Keratinocyte (primary cell): ENCODE data around the gene PUM1.

Experiments
- CTCF ChIP-seq, 3 experiments: IDR thresholded peaks in 1 of 3; conservative IDR thresholded peaks in 1 of 3; optimal IDR thresholded peaks in 1 of 3; 2 replicates in 2 of 3; 3 replicates in 1 of 3; pipeline versions ENCODE3 to v1.5.1; 2011; ENCODE audit warnings: low read length in 3 of 3, mild to moderate bottlenecking in 3 of 3, moderate library complexity in 2 of 3, control low read depth in 1 of 3, inconsistent platforms in 1 of 3; ENCODE audit not compliant: insufficient read depth in 2 of 3; ENCODE audit errors: extremely low read depth in 1 of 3
- EZH2 ChIP-seq: IDR thresholded peaks from one replicate; pipeline ENCODE4 v1.6.1; 2012; ENCODE audit warnings: inconsistent platforms, mild to moderate bottlenecking, low read length, moderate library complexity

DNA sequence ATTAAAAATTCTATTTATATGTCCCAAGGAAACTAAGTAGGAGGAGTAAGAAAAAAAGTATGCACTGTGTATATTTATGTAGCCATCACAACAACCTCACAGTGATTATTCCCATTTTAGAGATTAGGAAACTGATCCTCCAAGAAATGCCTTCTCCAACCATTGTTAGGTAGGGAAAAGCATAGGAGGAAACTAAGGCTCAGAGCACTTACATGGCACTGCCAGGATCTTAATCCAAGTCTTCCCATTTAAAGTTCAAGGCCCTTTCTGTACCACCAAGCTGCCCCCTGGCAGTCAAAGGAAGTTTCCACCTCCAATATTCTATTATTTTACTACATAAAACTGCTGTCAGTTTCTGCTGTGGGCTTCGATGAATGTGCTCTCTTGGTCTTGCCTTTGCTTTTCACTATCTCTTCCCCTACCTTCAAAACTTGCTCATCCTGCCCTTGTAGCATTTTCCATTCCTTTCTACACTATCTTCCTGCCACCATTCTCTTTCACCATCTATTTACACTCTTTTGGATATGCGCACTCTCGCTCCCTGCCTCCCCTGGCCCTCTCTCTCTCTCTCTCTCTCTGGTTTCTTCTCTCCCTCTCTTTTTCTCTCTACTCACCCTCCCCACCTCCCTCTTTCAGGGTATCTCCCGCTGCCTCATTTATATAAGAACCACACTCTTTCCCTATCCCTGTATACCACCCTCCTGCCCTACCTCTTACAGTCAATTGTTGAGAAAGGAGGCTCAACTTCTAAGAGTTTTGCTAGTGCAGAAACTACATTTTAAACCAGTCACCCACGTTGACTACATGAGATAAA lies 34.0 kb downstream of the PUM1 start:
- no peak for TF ChIP-seq EZH2
- TF ChIP-seq CTCF (optimal IDR thresholded peaks at IDR 0.05 in 1 of 3, IDR thresholded peaks at IDR 0.05 in 1 of 3, conservative IDR thresholded peaks at IDR 0.05 in 1 of 3; ENCODE audit: extremely low read depth in 1 of 3, insufficient read depth in 2 of 3, low read length in 3 of 3), result no peak
